ENCODE measurements around the gene FN3KRP.

The FN3KRP gene

GRCh38 chr17:82702231-82702927, 14.1 kb upstream of the FN3KRP start:
- no peak for DNase-seq
- H3K36me3 ChIP-seq (ENCODE audit: control insufficient read depth in 4 of 4, insufficient read depth in 4 of 4, low read length in 3 of 4), result no peaks in the 10 kb centered on the region
- no peaks in the 10 kb centered on the region for H3K9me3 ChIP-seq (ENCODE audit: control extremely low read depth in 1 of 5, control insufficient read depth in 4 of 5, insufficient read depth in 2 of 5, low read depth in 1 of 5, low read length in 4 of 5)
- H3K27ac ChIP-seq (ENCODE audit: insufficient read depth in 1 of 2, low read depth in 1 of 2, low read length in 2 of 2, poor library complexity in 1 of 2, severe bottlenecking in 2 of 2), result no peak overlapping the region
- H3K4me3 ChIP-seq (ENCODE audit: control insufficient read depth in 1 of 7, extremely low read depth in 1 of 7, insufficient read depth in 4 of 7, low read depth in 2 of 7, low read length in 6 of 7), result no peak overlapping the region
- H3K27me3 ChIP-seq (replicated peaks in 2 of 5; ENCODE audit: control insufficient read depth in 4 of 5, insufficient read depth in 5 of 5, low read length in 4 of 5), result peaks cover 0 to 3% (median 1%) of the 10 kb centered on the region in 5 experiments
- ChIA-PET POLR2A (interaction anchor here (0.9 kb wide), 1 partner anchor 26 kb away, joined by 3 read pairs; no protein-coding TSS in a partner anchor), CTCF (no interaction called here)
- 91% methylated on average over 18 of the region's 20 CpGs for WGBS (ENCODE audit: insufficient coverage)
- peaks cover 0 to 18% (median 16%) of the 10 kb centered on the region in 4 experiments for H3K4me1 ChIP-seq (ENCODE audit: control extremely low read depth in 1 of 4, control insufficient read depth in 4 of 4, insufficient read depth in 4 of 4, low read length in 3 of 4)

- H3K4me3 ChIP-seq (ENCODE audit: control insufficient read depth in 1 of 7, extremely low read depth in 1 of 7, insufficient read depth in 4 of 7, low read depth in 2 of 7, low read length in 6 of 7), result no peak overlapping the region
- no peak for DNase-seq
- no peaks in the 10 kb centered on the region for H3K9me3 ChIP-seq (ENCODE audit: control extremely low read depth in 1 of 5, control insufficient read depth in 4 of 5, insufficient read depth in 2 of 5, low read depth in 1 of 5, low read length in 4 of 5)
- no peaks in the 10 kb centered on the region for H3K27me3 ChIP-seq (replicated peaks in 2 of 5; ENCODE audit: control insufficient read depth in 4 of 5, insufficient read depth in 5 of 5, low read length in 4 of 5)
- CTCF ChIA-PET, result no interaction called here
- POLR2A ChIA-PET, result interaction anchor here (0.5 kb wide), 1 partner anchor 427 kb away, joined by 4 read pairs; no protein-coding TSS in a partner anchor
- WGBS (ENCODE audit: insufficient coverage), result 90% methylated on average over 21 of the region's 26 CpGs
- H3K4me1 ChIP-seq (ENCODE audit: control extremely low read depth in 1 of 4, control insufficient read depth in 4 of 4, insufficient read depth in 4 of 4, low read length in 3 of 4), result peaks cover 0 to 15% (median 10%) of the 10 kb centered on the region in 4 experiments
- no peaks in the 10 kb centered on the region for H3K36me3 ChIP-seq (ENCODE audit: control insufficient read depth in 4 of 4, insufficient read depth in 4 of 4, low read length in 3 of 4)
- H3K27ac ChIP-seq (ENCODE audit: insufficient read depth in 1 of 2, low read depth in 1 of 2, low read length in 2 of 2, poor library complexity in 1 of 2, severe bottlenecking in 2 of 2), result no peak overlapping the region
Measured at GRCh38 chr17:82703036-82703745, 13.3 kb upstream of the FN3KRP start.

GRCh38 chr17:82703935-82704865, 12.3 kb upstream of the FN3KRP start:
- POLR2A ChIA-PET, result interaction anchor here (0.5 kb wide), 1 partner anchor 428 kb away, joined by 4 read pairs; no protein-coding TSS in a partner anchor
- Histone ChIP-seq H3K27ac (ENCODE audit: insufficient read depth in 1 of 2, low read depth in 1 of 2, low read length in 2 of 2, poor library complexity in 1 of 2, severe bottlenecking in 2 of 2) (no peak overlapping the region), H3K4me1 (ENCODE audit: control extremely low read depth in 1 of 4, control insufficient read depth in 4 of 4, insufficient read depth in 4 of 4, low read length in 3 of 4) (peaks cover 0 to 12% (median 6%) of the 10 kb centered on the region in 4 experiments), H3K9me3 (ENCODE audit: control extremely low read depth in 1 of 5, control insufficient read depth in 4 of 5, insufficient read depth in 2 of 5, low read depth in 1 of 5, low read length in 4 of 5) (no peaks in the 10 kb centered on the region), H3K27me3 (replicated peaks in 2 of 5; ENCODE audit: control insufficient read depth in 4 of 5, insufficient read depth in 5 of 5, low read length in 4 of 5) (no peaks in the 10 kb centered on the region), H3K4me3 (ENCODE audit: control insufficient read depth in 1 of 7, extremely low read depth in 1 of 7, insufficient read depth in 4 of 7, low read depth in 2 of 7, low read length in 6 of 7) (no peak overlapping the region), H3K36me3 (ENCODE audit: control insufficient read depth in 4 of 4, insufficient read depth in 4 of 4, low read length in 3 of 4) (no peaks in the 10 kb centered on the region)
- CTCF ChIA-PET, result no interaction called here
- 90% methylated on average over 35 of the region's 38 CpGs for WGBS (ENCODE audit: insufficient coverage)
- DNase-seq, result no peak

GRCh38 chr17:82704886-82705285, 11.6 kb upstream of the FN3KRP start:
- no peak overlapping the region for H3K4me3 ChIP-seq (ENCODE audit: control insufficient read depth in 1 of 7, extremely low read depth in 1 of 7, insufficient read depth in 4 of 7, low read depth in 2 of 7, low read length in 6 of 7)
- no peak overlapping the region for H3K27ac ChIP-seq (ENCODE audit: insufficient read depth in 1 of 2, low read depth in 1 of 2, low read length in 2 of 2, poor library complexity in 1 of 2, severe bottlenecking in 2 of 2)
- no peaks in the 10 kb centered on the region for H3K9me3 ChIP-seq (ENCODE audit: control extremely low read depth in 1 of 5, control insufficient read depth in 4 of 5, insufficient read depth in 2 of 5, low read depth in 1 of 5, low read length in 4 of 5)
- peaks cover 0 to 7% (median 2%) of the 10 kb centered on the region in 4 experiments for H3K4me1 ChIP-seq (ENCODE audit: control extremely low read depth in 1 of 4, control insufficient read depth in 4 of 4, insufficient read depth in 4 of 4, low read length in 3 of 4)
- no peaks in the 10 kb centered on the region for H3K27me3 ChIP-seq (replicated peaks in 2 of 5; ENCODE audit: control insufficient read depth in 4 of 5, insufficient read depth in 5 of 5, low read length in 4 of 5)
- POLR2A ChIA-PET, result no interaction called here
- CTCF ChIA-PET, result no interaction called here
- DNase-seq, result no peak
- 77% methylated on average over 5 of the region's 13 CpGs for WGBS (ENCODE audit: insufficient coverage)
- no peaks in the 10 kb centered on the region for H3K36me3 ChIP-seq (ENCODE audit: control insufficient read depth in 4 of 4, insufficient read depth in 4 of 4, low read length in 3 of 4)

GRCh38 chr17:82705756-82706155, 10.8 kb upstream of the FN3KRP start:
- ChIA-PET CTCF (interaction anchor here (2.2 kb wide), 1 partner anchor 10 kb away, joined by 5 read pairs; the partner anchor contains the start of gene FN3KRP), POLR2A (no interaction called here)
- DNase-seq, result no peak
- H3K27me3 ChIP-seq (replicated peaks in 2 of 5; ENCODE audit: control insufficient read depth in 4 of 5, insufficient read depth in 5 of 5, low read length in 4 of 5), result no peaks in the 10 kb centered on the region
- no peak overlapping the region for H3K27ac ChIP-seq (ENCODE audit: insufficient read depth in 1 of 2, low read depth in 1 of 2, low read length in 2 of 2, poor library complexity in 1 of 2, severe bottlenecking in 2 of 2)
- peaks cover 0 to 5% (median 1%) of the 10 kb centered on the region in 4 experiments for H3K4me1 ChIP-seq (ENCODE audit: control extremely low read depth in 1 of 4, control insufficient read depth in 4 of 4, insufficient read depth in 4 of 4, low read length in 3 of 4)
- no peak overlapping the region for H3K4me3 ChIP-seq (ENCODE audit: control insufficient read depth in 1 of 7, extremely low read depth in 1 of 7, insufficient read depth in 4 of 7, low read depth in 2 of 7, low read length in 6 of 7)
- H3K36me3 ChIP-seq (ENCODE audit: control insufficient read depth in 4 of 4, insufficient read depth in 4 of 4, low read length in 3 of 4), result no peaks in the 10 kb centered on the region
- 96% methylated on average over 17 of the region's 18 CpGs for WGBS (ENCODE audit: insufficient coverage)
- no peaks in the 10 kb centered on the region for H3K9me3 ChIP-seq (ENCODE audit: control extremely low read depth in 1 of 5, control insufficient read depth in 4 of 5, insufficient read depth in 2 of 5, low read depth in 1 of 5, low read length in 4 of 5)

GRCh38 chr17:82709024-82709675, 7.4 kb upstream of the FN3KRP start:
- 86% methylated on average over 1 of the region's 9 CpGs for WGBS (ENCODE audit: insufficient coverage)
- no peak overlapping the region for H3K27ac ChIP-seq (ENCODE audit: insufficient read depth in 1 of 2, low read depth in 1 of 2, low read length in 2 of 2, poor library complexity in 1 of 2, severe bottlenecking in 2 of 2)
- H3K36me3 ChIP-seq (ENCODE audit: control insufficient read depth in 4 of 4, insufficient read depth in 4 of 4, low read length in 3 of 4), result no peaks in the 10 kb centered on the region
- ChIA-PET CTCF (interaction anchor here (0.8 kb wide), 1 partner anchor 41 kb away, joined by 3 read pairs; no protein-coding TSS in a partner anchor), POLR2A (no interaction called here)
- H3K9me3 ChIP-seq (ENCODE audit: control extremely low read depth in 1 of 5, control insufficient read depth in 4 of 5, insufficient read depth in 2 of 5, low read depth in 1 of 5, low read length in 4 of 5), result no peaks in the 10 kb centered on the region
- DNase-seq, result peak in 1 of 3 donors; percentile 25
- H3K4me1 ChIP-seq (ENCODE audit: control extremely low read depth in 1 of 4, control insufficient read depth in 4 of 4, insufficient read depth in 4 of 4, low read length in 3 of 4), result peaks cover 0 to 2% (median 0%) of the 10 kb centered on the region in 4 experiments
- no peaks in the 10 kb centered on the region for H3K27me3 ChIP-seq (replicated peaks in 2 of 5; ENCODE audit: control insufficient read depth in 4 of 5, insufficient read depth in 5 of 5, low read length in 4 of 5)
- H3K4me3 ChIP-seq (ENCODE audit: control insufficient read depth in 1 of 7, extremely low read depth in 1 of 7, insufficient read depth in 4 of 7, low read depth in 2 of 7, low read length in 6 of 7), result no peak overlapping the region
